HG03442 (cell line): ENCODE results near the gene KRT80.

ENCODE experiments used
- ATAC-seq: cut with Tn5 transposase; IDR thresholded peaks from one replicate; pipeline ENCODE4 v1.9.1; 2021; ENCODE audit warnings: mild to moderate bottlenecking, moderate library complexity; ENCODE audit not compliant: unreplicated experiment

The KRT80 gene

GRCh38 chr12:52229836-52230343, 38.1 kb upstream of the KRT80 start:
- ATAC-seq, result no peak

GRCh38 chr12:52228931-52229330, 37.1 kb upstream of the KRT80 start:
- ATAC-seq, result no peak

- no peak for ATAC-seq
Measured at GRCh38 chr12:52228366-52228765, 36.6 kb upstream of the KRT80 start.

GRCh38 chr12:52227606-52228166, 35.9 kb upstream of the KRT80 start:
- ATAC-seq, result no peak

GRCh38 chr12:52226446-52226845, 34.6 kb upstream of the KRT80 start:
- ATAC-seq, result no peak

- ATAC-seq, result no peak
Measured at GRCh38 chr12:52225752-52226151, 33.9 kb upstream of the KRT80 start.

- no peak for ATAC-seq
Measured at GRCh38 chr12:52224151-52224550, 32.3 kb upstream of the KRT80 start.

GRCh38 chr12:52223406-52224039, 31.7 kb upstream of the KRT80 start:
- no peak for ATAC-seq

- ATAC-seq, result no peak
Measured at GRCh38 chr12:52222692-52223091, 30.9 kb upstream of the KRT80 start.

- ATAC-seq, result no peak
Measured at GRCh38 chr12:52221912-52222457, 30.2 kb upstream of the KRT80 start.

- no peak for ATAC-seq
Measured at GRCh38 chr12:52221070-52221781, 29.4 kb upstream of the KRT80 start.

- ATAC-seq, result no peak
Measured at GRCh38 chr12:52220477-52220876, 28.7 kb upstream of the KRT80 start.

- ATAC-seq, result no peak
Measured at GRCh38 chr12:52218001-52218400, 26.2 kb upstream of the KRT80 start.

GRCh38 chr12:52217223-52217622, 25.4 kb upstream of the KRT80 start:
- no peak for ATAC-seq

GRCh38 chr12:52216807-52217206, 25.0 kb upstream of the KRT80 start:
- ATAC-seq, result no peak

GRCh38 chr12:52216100-52216499, 24.3 kb upstream of the KRT80 start:
- no peak for ATAC-seq

- no peak for ATAC-seq
Measured at GRCh38 chr12:52215587-52216031, 23.8 kb upstream of the KRT80 start.

GRCh38 chr12:52214421-52214802, 22.6 kb upstream of the KRT80 start:
- no peak for ATAC-seq

- peak; percentile 43 for ATAC-seq
Measured at GRCh38 chr12:52213564-52214420, 22.0 kb upstream of the KRT80 start.

- ATAC-seq, result no peak
Measured at GRCh38 chr12:52212701-52213563, 21.1 kb upstream of the KRT80 start.
